Heart right ventricle (tissue), 16 donors: ENCODE data around the gene TMEM223. TPM values are rescaled to one million over a fixed set of nuclear protein-coding genes. Genes with fewer than 3 reads are reported as not detected.
"Not testable (repeated sequence)": the region's sequence is repeated elsewhere in the genome, so short reads cannot be mapped to it uniquely, and the experiment has no call there.

Experiments
- ATAC-seq, 8 donors: fragments of 200-7000 bp; cut with Tn5 transposase; one replicate each; pipeline ENCODE4 v1.9.1; 2020; ENCODE audit warnings: mild to moderate bottlenecking in 8 of 8, moderate library complexity in 8 of 8, moderate number of reproducible peaks in 1 of 8
- DNase-seq, 2 donors: peaks; one replicate each; pipeline ENCODE4 v3.0.0-alpha.2; 2020
- H3K27ac ChIP-seq, 10 donors: fragments of 200-600 bp; sonication (generic) in 2 of 10; one replicate each; pipeline versions ENCODE4 v1.5.0 to v1.8.0; 2020 to 2022; ENCODE audit warnings: mild to moderate bottlenecking in 3 of 10
- H3K27me3 ChIP-seq, 7 donors: fragments of 200-600 bp; one replicate each; pipeline ENCODE4 v1.8.0; 2021 to 2022; ENCODE audit warnings: mild to moderate bottlenecking in 2 of 7
- H3K36me3 ChIP-seq, 9 donors: fragments of 200-600 bp; sonication (generic) in 1 of 9; one replicate each; pipeline versions ENCODE4 v1.5.0 to v1.8.0; 2020 to 2022; ENCODE audit warnings: mild to moderate bottlenecking in 2 of 9
- H3K4me1 ChIP-seq, 9 donors: fragments of 200-600 bp; sonication (generic) in 1 of 9; one replicate each; pipeline versions ENCODE4 v1.5.0 to v1.8.0; 2020 to 2022; ENCODE audit warnings: mild to moderate bottlenecking in 4 of 9
- H3K4me3 ChIP-seq, 10 donors: fragments of 200-600 bp; sonication (generic) in 2 of 10; one replicate each; pipeline versions ENCODE4 v1.5.0 to v1.8.0; 2020 to 2022; ENCODE audit warnings: mild to moderate bottlenecking in 7 of 10, moderate library complexity in 2 of 10
- H3K9me3 ChIP-seq, 11 donors: fragments of 200-600 bp in 10 of 11; sonication (generic) in 2 of 11; one replicate each; pipeline versions ENCODE4 v1.5.0 to v1.8.0; 2013 to 2022; ENCODE audit warnings: mild to moderate bottlenecking in 2 of 11, control low read depth in 1 of 11, moderate library complexity in 1 of 11
- WGBS, 2 donors: extraction: QIAGEN DNeasy Blood & Tissue Kit; methylation state at CpG; one replicate each; pipeline ENCODE4 v1.1.7; 2013; ENCODE audit warnings: inconsistent platforms in 1 of 2; 5-methylcytosine and 5-hydroxymethylcytosine counted together
- intact Hi-C, 10 donors: fragments of 100-400 bp; cut with DNase I; formaldehyde crosslinking; loops; one replicate each; pipeline versions ENCODE4 v1.11.1 to v1.14.2; 2022
- polyA plus RNA-seq, 2 donors: library from polyadenylated mRNA; stranded (reverse); fragments of 200-250 nt; gene quantifications; one replicate each; pipeline ENCODE4 v1.2.3, GENCODE V29; 2013
- total RNA-seq, 10 donors: library from RNA; stranded (reverse); fragmentation: NEBNext Ultra II Directional in 3 of 10; extraction: Animal tissue kit (Norgen Biotek cat#: 25700) in 3 of 10; gene quantifications; one replicate each; pipeline versions ENCODE4 v1.2.1 to v1.2.4, GENCODE V29; 2021 to 2023
- TF ChIP-seq, protein P1 (sequence below), 9 donors: fragments of 200-600 bp; sonication (generic) in 2 of 9; IDR thresholded peaks; one replicate each; pipeline versions ENCODE4 v1.5.0 to v1.8.0; 2021 to 2022; ENCODE audit warnings: antibody characterized with exemption in 9 of 9, mild to moderate bottlenecking in 5 of 9, moderate library complexity in 1 of 9
- donor health status: Arrhythmogenic right ventricular cardiomyopathy.
- donor health status: ischemic (EF 13 %, LVEDD 7.1; RV severe dilation, severe dysfunction).
- donor health status: healthy with polysubstance abuse.
- donor health status: DM: no; HTN: yes; CAD: no.
- donor health status: DM: no; HTN: no; CAD: no.
- donor health status: ischemic (EF 25% LVEDD 6.9; RV normal size, moderate dysfunction).
- donor health status: ischemic (EF 25% LVEDD 5.7; RV mildly dilated, moderate dysfunction).
- donor health status: healthy.
- donor health status: DM: yes; HTN: yes; CAD: no.
- donor health status: Ischemic cardiomyopathy.
- donor health status: ischemic (EF 35%, LVEDD 5.7; RV mildly dilated, moderate dysfunction).
- donor health status: nonischemic (EF 11% LVEDD 7.7; RV severe dilation, severe dysfunction).
- donor health status: DM: yes; HTN: yes; CAD: no.
- donor health status: PGD.
- donor health status: ischemic (EF 29% LVEDD 5.4; RV normal size, mild dysfunction).
- donor health status: nonischemic (EF 23%, LVEDD 6.1; RV moderate dilation, normal function).

Gene TMEM223
- total and polyA plus RNA-seq, 12 donors, result 21.9 to 75.3 (median 24.5) TPM

DNA sequence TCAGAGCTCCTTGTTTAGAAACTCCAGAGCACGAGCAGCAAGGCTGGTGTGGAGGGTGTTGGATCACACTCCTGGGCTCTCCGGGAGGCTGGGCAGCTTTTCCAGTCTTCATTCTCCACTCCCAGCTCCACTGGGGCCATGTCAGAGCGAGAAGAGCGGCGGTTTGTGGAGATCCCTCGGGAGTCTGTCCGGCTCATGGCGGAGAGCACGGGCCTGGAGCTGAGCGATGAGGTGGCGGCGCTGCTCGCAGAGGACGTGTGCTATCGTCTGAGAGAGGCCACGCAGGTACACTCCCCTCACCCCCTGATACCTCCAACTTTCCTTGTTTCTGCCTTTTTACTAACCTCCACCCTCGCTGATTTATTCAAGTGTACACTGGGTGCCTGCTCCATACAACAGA lies 16.2 kb downstream of the TMEM223 start:
- Histone ChIP-seq H3K27ac (no peak overlapping the region), H3K36me3 (peaks cover 0 to 58% (median 15%) of the 10 kb centered on the region in 9 donors), H3K4me1 (peaks cover under 1 to 18% (median 10%) of the 10 kb centered on the region in 9 donors), H3K27me3 (no peaks in the 10 kb centered on the region), H3K9me3 (no peaks in the 10 kb centered on the region), H3K4me3 (no peak overlapping the region)
- TF ChIP-seq, protein P1, sequence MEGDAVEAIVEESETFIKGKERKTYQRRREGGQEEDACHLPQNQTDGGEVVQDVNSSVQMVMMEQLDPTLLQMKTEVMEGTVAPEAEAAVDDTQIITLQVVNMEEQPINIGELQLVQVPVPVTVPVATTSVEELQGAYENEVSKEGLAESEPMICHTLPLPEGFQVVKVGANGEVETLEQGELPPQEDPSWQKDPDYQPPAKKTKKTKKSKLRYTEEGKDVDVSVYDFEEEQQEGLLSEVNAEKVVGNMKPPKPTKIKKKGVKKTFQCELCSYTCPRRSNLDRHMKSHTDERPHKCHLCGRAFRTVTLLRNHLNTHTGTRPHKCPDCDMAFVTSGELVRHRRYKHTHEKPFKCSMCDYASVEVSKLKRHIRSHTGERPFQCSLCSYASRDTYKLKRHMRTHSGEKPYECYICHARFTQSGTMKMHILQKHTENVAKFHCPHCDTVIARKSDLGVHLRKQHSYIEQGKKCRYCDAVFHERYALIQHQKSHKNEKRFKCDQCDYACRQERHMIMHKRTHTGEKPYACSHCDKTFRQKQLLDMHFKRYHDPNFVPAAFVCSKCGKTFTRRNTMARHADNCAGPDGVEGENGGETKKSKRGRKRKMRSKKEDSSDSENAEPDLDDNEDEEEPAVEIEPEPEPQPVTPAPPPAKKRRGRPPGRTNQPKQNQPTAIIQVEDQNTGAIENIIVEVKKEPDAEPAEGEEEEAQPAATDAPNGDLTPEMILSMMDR (IDR thresholded peaks at IDR 0.05), result no peak
- ATAC-seq (no peak), DNase-seq (no peak)
- intact Hi-C loops, result no loop called here
- WGBS, 2 donors, result 91% methylated on average over 17 of the region's 17 CpGs

DNA sequence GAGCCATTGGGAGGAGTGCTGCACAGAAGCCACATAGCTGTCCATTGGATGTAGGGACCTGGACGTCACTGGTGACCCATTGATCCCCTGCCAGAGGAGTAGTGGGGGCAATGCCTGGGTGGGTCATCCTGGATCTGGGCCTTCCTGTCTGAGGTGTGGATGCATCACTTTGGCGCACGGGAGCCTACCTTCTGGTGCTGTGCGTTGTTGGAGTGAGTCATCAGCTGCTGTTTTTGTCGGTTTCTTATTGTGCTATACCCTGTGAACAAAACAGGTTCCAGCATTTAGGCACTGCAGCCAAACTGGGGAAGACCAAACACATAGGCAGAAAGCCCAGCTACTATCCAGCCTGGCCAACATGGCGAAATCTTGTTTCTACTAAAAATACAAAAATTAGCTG lies 17.4 kb downstream of the TMEM223 start:
- Histone ChIP-seq H3K9me3 (no peaks in the 10 kb centered on the region), H3K27me3 (no peaks in the 10 kb centered on the region), H3K27ac (no peak overlapping the region), H3K36me3 (peaks cover 0 to 45% (median 15%) of the 10 kb centered on the region in 9 donors), H3K4me1 (peaks cover 10 to 30% (median 21%) of the 10 kb centered on the region in 9 donors), H3K4me3 (no peak overlapping the region)
- DNase-seq (no peak), ATAC-seq (no peak)
- TF ChIP-seq, protein P1 (IDR thresholded peaks at IDR 0.05), result no peak
- intact Hi-C loops, result loop anchor here in 2 of 10 donors (5.0 kb wide), 1 partner anchor 47 kb away; the partner anchor contains the start of genes HNRNPUL2 (in 2 of the 2) and TTC9C (in 2 of the 2)
- WGBS, 2 donors, result 91% methylated on average over 6 of the region's 6 CpGs

DNA sequence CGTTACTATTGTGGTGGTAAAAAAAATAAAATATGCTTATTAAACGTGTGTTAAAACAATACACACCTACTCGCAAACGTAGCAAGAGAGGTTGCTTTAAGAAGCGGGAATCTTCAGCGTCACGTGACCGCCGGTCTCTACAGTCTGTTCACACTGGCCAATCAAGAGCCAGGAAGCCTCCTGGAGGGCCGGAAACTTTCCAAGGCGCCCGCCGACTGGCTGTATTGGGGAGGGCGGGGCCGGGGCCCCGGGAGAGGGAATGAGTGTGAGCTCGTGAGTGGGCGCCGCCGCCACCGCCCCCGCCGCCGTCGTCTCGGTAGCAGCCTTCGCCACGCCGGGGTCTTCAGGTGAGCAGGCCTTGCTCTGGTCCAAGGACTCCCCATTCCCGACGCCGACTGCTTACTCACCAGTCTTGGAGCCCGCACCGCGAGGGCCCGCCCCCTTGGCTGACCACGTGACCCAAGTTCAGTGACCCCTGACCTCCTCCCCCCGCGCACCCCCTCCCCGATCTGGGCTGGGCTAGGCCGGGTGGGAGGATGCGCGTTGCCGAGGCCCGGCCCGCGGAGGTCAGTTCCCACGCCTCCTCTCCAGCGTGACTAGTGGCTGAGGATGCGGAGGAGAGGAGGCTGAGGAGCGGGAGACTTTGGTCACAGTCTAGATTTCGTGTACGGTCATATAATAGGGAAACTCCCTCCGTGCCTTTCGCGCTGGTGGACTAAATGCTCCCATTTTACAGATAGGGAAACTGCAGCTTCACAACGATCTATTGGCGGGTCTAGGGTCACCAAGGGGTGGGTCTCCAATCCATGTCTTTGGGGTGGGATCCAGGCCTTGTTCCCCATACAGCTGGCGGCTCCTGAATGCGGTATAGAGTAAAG lies 20.4 kb downstream of the TMEM223 start, which contains the start of gene TAF6L:
Gene TAF6L, plus strand, starts transcription at position 253 of the 878 bp plus-strand sequence. CDS start 4,388 bp downstream, outside the sequence.
- Histone ChIP-seq H3K27ac (peak within 1 kb of the TSS; percentile 64 to 97 (median 94)), H3K27me3 (no peaks in the 10 kb centered on the region), H3K36me3 (peaks cover 0 to 40% (median 18%) of the 10 kb centered on the region in 9 donors), H3K9me3 (no peaks in the 10 kb centered on the region), H3K4me1 (peaks cover 10 to 30% (median 21%) of the 10 kb centered on the region in 9 donors), H3K4me3 (peak within 1 kb of the TSS; percentile 42 to 88 (median 72))
- DNase-seq (peak; percentile 98 to 99), ATAC-seq (peak; percentile 97 to 99 (median 98))
- intact Hi-C loops, result loop anchor here in 2 of 10 donors (5.0 kb wide), 1 partner anchor 44 kb away; the partner anchor contains the start of genes HNRNPUL2 (in 2 of the 2) and TTC9C (in 2 of the 2)
- TF ChIP-seq, protein P1 (IDR thresholded peaks at IDR 0.05), result no peak
- 3% methylated on average over 56 to 60 of the region's 60 CpGs for WGBS, 2 donors

DNA sequence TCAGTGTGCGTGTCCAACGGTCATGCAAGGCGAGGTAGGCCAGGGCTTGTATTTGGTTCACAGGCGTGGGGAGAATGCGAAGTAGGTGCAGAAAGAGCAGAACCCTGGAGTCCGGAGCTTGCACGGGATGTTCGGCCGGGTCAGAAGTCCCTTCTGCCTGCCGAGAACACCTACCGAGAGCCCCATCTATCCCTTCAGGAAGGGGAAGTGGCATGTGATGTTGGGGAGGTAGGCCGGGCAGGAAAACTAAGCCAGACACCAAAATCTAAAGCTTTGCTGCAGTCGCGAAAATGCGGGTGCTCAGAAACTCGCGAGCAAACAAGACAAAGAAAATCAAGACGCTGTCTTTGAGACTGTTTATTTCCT lies 21.0 kb downstream of the TMEM223 start:
- TF ChIP-seq, protein P1 (IDR thresholded peaks at IDR 0.05), result no peak
- ATAC-seq (peak in 7 of 8 donors; percentile 4 to 23 (median 14)), DNase-seq (no peak)
- Histone ChIP-seq H3K4me3 (peak overlapping the region; percentile 42 to 88 (median 72)), H3K27ac (peak overlapping the region; percentile 64 to 97 (median 94)), H3K9me3 (no peaks in the 10 kb centered on the region), H3K4me1 (peaks cover 10 to 30% (median 21%) of the 10 kb centered on the region in 9 donors), H3K36me3 (peaks cover 0 to 40% (median 18%) of the 10 kb centered on the region in 9 donors), H3K27me3 (no peaks in the 10 kb centered on the region)
- intact Hi-C loops, result loop anchor here in 2 of 10 donors (5.0 kb wide), 1 partner anchor 43 kb away; the partner anchor contains the start of genes HNRNPUL2 (in 2 of the 2) and TTC9C (in 2 of the 2)
- 0 to 1% methylated on average over 18 of the region's 18 CpGs for WGBS, 2 donors

DNA sequence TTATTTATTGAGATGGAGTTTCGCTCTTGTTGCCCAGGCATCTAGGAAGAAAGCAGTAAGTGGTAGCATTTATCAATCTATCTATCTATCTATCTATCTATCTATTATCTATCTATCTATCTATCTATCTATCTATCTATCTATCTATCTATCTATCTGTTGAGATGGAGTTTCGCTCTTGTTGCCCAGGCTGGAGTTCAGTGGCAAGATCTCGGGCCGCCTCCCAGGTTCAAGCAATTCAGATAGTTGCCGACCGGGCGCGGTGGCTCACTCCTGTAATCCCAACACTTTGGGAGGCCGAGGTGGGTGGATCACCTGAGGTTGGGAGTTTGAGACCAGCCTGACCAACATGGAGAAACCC lies 31.0 kb downstream of the TMEM223 start:
- DNase-seq, H3K27me3 ChIP-seq, intact Hi-C loops, H3K9me3 ChIP-seq: not testable (repeated sequence)
- Histone ChIP-seq H3K36me3 (peaks cover 0 to 31% (median 6%) of the 10 kb centered on the region in 9 donors), H3K27ac (peak overlapping the region; percentile 31 to 94 (median 82)), H3K4me3 (peak overlapping the region in 9 of 10 donors; percentile 60 to 94 (median 86)), H3K4me1 (peaks cover 6 to 22% (median 16%) of the 10 kb centered on the region in 9 donors)
- peak in 1 of 8 donors; percentile 4 for ATAC-seq
- WGBS, 2 donors, result 37 to 38% methylated on average over 9 of the region's 9 CpGs
